Keratinocyte (primary cell): ENCODE results near the gene MAP4K3.

Source experiments
- CTCF ChIP-seq, 3 experiments: IDR thresholded peaks in 1 of 3; conservative IDR thresholded peaks in 1 of 3; optimal IDR thresholded peaks in 1 of 3; 2 replicates in 2 of 3; 3 replicates in 1 of 3; pipeline versions ENCODE3 to v1.5.1; 2011; ENCODE audit warnings: low read length in 3 of 3, mild to moderate bottlenecking in 3 of 3, moderate library complexity in 2 of 3, control low read depth in 1 of 3, inconsistent platforms in 1 of 3; ENCODE audit not compliant: insufficient read depth in 2 of 3; ENCODE audit errors: extremely low read depth in 1 of 3
- EZH2 ChIP-seq: IDR thresholded peaks from one replicate; pipeline ENCODE4 v1.6.1; 2012; ENCODE audit warnings: inconsistent platforms, mild to moderate bottlenecking, low read length, moderate library complexity

GRCh38 chr2:39216346-39217191 is 220.5 kb downstream of the MAP4K3 start:
- TF ChIP-seq CTCF (optimal IDR thresholded peaks at IDR 0.05 in 1 of 3, IDR thresholded peaks at IDR 0.05 in 1 of 3, conservative IDR thresholded peaks at IDR 0.05 in 1 of 3; ENCODE audit: extremely low read depth in 1 of 3, insufficient read depth in 2 of 3, low read length in 3 of 3) = no peak
- TF ChIP-seq EZH2 = no peak
